ENCODE data around the gene IFIT1B.

IFIT1B gene

DNA sequence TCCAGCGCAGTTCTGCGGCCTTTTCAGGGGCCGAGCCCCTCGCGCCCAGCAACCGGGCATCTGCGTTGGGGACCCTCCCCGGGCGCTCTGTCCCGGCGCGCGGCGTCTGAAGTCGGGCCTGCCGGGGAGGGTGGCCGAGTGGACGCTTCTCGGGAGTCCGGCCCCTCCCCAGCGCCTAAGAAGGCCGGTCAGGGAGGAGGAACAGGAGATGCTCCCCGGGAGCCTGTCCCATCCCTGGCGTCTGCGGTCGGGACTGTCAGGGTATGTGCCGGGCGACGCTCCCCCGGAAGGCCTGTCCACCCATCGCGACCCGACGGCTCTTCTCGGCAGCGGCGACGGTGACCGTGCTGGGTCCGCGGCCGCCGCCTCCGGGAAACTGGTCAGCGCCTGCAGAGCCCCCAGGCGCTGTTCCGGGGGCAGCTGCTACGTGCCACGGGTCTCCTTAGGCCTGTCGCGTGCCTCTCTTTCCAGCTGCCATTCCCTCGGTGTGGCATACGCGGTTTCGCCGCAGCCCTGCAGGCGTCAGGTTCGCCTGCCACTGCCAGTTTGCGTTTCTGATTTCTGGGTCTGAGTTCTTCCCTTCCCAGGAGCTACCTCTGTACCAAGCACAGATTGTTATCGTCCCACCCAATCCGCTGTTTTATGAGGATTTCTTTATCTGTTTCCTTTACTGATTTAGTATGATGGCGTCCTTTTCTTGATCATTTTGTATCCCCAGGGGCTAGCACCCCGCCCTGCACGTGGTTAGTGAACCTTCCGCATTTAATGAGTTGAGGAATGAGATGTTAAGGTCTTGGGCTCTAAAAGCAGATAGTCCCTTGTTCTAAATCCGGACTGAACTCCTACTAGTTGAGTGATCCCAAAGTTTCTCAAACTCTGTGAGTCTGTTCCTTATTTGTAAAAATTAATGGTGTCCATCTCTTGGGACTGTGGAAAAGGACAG, 37.3 kb downstream of the IFIT1B start:
- peak overlapping the region; percentile 81 for H2AFZ ChIP-seq (ENCODE audit: low read depth, low read length)
- peaks cover 3% of the 10 kb centered on the region for H3K4me1 ChIP-seq (ENCODE audit: insufficient read depth, low read length)
- no peaks in the 10 kb centered on the region for H3K27me3 ChIP-seq (ENCODE audit: insufficient read depth, low read length)
- H3K9me3 ChIP-seq (ENCODE audit: low read length) = peaks cover 6% of the 10 kb centered on the region
- peaks cover 12% of the 10 kb centered on the region for H3K36me3 ChIP-seq (ENCODE audit: insufficient read depth, low read length)
- peak overlapping the region; percentile 72 for H3K4me3 ChIP-seq (ENCODE audit: low read length)

- peaks cover 6% of the 10 kb centered on the region for H3K9me3 ChIP-seq (ENCODE audit: low read length)
- H3K36me3 ChIP-seq (ENCODE audit: insufficient read depth, low read length) = peaks cover 12% of the 10 kb centered on the region
Measured at GRCh38 chr10:89416465-89416864, 38.6 kb downstream of the IFIT1B start.

DNA sequence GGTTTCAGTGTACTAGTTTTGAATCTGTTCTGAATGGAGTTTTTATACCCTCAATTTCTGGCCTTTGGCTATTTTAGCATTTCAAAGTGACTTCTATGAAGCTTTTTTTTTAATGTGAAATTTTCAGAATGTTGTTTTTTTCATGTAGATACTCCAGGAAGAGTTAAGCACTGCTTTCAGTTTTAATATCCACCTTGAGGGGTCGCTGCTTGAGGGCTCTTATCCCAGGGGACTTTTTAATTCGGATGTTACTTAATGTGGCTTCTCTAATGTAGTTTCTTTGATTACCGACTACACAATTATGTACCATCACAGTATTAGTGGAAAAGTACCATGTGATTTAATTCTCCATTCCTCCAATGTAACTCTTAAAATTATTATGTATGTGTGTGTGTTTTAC, 41.7 kb downstream of the IFIT1B start:
- H3K9me3 ChIP-seq (ENCODE audit: low read length) = peaks cover 2% of the 10 kb centered on the region
- peaks cover 3% of the 10 kb centered on the region for H3K4me1 ChIP-seq (ENCODE audit: insufficient read depth, low read length)
- H3K36me3 ChIP-seq (ENCODE audit: insufficient read depth, low read length) = peaks cover 12% of the 10 kb centered on the region
- H2AFZ ChIP-seq (ENCODE audit: low read depth, low read length) = no peak overlapping the region
- no peak overlapping the region for H3K4me3 ChIP-seq (ENCODE audit: low read length)
- no peaks in the 10 kb centered on the region for H3K27me3 ChIP-seq (ENCODE audit: insufficient read depth, low read length)

More at GRCh38 chr10:89416465-89416864, 38.6 kb downstream of the IFIT1B start:
- no peaks in the 10 kb centered on the region for H3K27me3 ChIP-seq (ENCODE audit: insufficient read depth, low read length)
- no peak overlapping the region for H3K4me3 ChIP-seq (ENCODE audit: low read length)
- no peak overlapping the region for H2AFZ ChIP-seq (ENCODE audit: low read depth, low read length)
- H3K4me1 ChIP-seq (ENCODE audit: insufficient read depth, low read length) = peaks cover 3% of the 10 kb centered on the region

- H3K27me3 ChIP-seq (ENCODE audit: insufficient read depth, low read length) = no peaks in the 10 kb centered on the region
- H3K4me3 ChIP-seq (ENCODE audit: low read length) = no peak overlapping the region
- H3K9me3 ChIP-seq (ENCODE audit: low read length) = peaks cover 2% of the 10 kb centered on the region
- H2AFZ ChIP-seq (ENCODE audit: low read depth, low read length) = no peak overlapping the region
- H3K4me1 ChIP-seq (ENCODE audit: insufficient read depth, low read length) = peaks cover 3% of the 10 kb centered on the region
- peaks cover 12% of the 10 kb centered on the region for H3K36me3 ChIP-seq (ENCODE audit: insufficient read depth, low read length)
Measured at GRCh38 chr10:89421018-89421476, 43.2 kb downstream of the IFIT1B start.

DNA sequence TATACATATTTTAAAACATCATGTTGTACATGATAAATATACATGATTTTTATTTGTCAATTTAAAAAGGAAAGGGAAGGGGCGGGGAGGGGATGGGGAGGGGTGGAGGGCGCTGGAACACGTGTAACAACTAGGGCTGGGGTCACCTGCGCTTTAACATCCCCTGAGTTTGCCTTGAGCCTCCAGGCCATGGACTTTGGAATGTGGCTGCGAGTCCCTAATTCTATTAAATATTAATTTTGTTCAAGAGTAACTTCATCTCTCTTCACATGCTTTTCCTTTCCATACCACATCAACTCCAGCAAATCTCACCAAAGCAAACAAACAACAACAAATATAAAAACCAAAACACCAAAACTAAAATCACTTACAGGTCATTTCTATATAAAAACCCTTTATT, 47.1 kb downstream of the IFIT1B start:
- Histone ChIP-seq H3K9me3 (ENCODE audit: low read length) (no peaks in the 10 kb centered on the region), H3K36me3 (ENCODE audit: insufficient read depth, low read length) (no peaks in the 10 kb centered on the region), H3K4me1 (ENCODE audit: insufficient read depth, low read length) (no peaks in the 10 kb centered on the region), H2AFZ (ENCODE audit: low read depth, low read length) (no peak overlapping the region), H3K27me3 (ENCODE audit: insufficient read depth, low read length) (no peaks in the 10 kb centered on the region), H3K4me3 (ENCODE audit: low read length) (no peak overlapping the region)

DNA sequence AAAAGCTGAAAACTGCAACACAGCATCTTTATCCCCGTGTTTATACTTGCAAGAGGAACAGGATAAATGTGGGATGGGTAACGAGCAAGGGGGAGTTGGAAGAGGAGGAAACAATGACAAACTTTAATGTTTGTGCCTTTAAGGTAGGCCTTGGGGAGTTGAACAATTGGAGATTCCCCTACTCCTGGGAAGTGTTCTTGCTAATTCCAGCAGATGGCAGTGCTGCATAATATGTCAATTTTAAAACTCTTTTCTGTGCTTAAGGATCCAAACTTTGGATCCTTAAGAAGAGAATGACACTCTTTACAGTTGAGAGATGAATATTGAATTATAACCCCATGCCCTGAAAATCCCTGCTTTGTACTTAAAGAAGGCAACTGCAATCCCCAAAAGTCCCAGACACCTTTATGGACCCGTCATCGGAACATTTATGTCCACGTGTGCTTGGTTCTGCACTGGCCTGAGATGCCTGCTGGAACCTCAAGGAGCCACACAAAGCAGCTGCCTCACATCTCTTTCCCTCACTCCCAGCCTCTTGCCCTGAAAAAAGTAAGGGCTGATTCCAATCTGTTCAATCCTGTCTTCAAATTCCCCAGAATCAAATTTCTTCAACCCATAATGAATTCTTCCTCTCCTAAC, 48.5 kb downstream of the IFIT1B start:
- H3K9me3 ChIP-seq (ENCODE audit: low read length) = no peaks in the 10 kb centered on the region
- no peaks in the 10 kb centered on the region for H3K36me3 ChIP-seq (ENCODE audit: insufficient read depth, low read length)
- H3K4me1 ChIP-seq (ENCODE audit: insufficient read depth, low read length) = no peaks in the 10 kb centered on the region
- no peak overlapping the region for H2AFZ ChIP-seq (ENCODE audit: low read depth, low read length)
- H3K4me3 ChIP-seq (ENCODE audit: low read length) = no peak overlapping the region
- H3K27me3 ChIP-seq (ENCODE audit: insufficient read depth, low read length) = no peaks in the 10 kb centered on the region

DNA sequence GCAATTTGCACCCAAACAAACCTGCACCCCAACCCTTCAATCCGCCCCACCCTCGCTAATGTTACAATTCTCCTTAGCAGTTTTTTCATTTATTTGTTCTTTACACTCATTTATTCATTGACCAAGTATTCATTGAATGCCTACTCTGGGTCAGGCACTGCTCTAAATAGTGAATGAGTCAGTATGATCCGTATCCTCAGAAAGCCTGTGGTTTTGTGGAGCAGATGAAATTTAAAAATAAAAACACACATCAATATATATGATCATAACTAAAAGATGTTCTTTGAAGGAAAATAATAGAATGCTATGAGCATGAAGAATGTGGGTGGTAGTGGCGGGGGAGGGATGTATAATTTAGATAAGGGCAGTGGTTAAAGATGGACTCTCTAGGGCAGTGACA, 49.8 kb downstream of the IFIT1B start:
- no peaks in the 10 kb centered on the region for H3K9me3 ChIP-seq (ENCODE audit: low read length)
- H2AFZ ChIP-seq (ENCODE audit: low read depth, low read length) = no peak overlapping the region
- H3K36me3 ChIP-seq (ENCODE audit: insufficient read depth, low read length) = no peaks in the 10 kb centered on the region
- H3K4me3 ChIP-seq (ENCODE audit: low read length) = no peak overlapping the region
- no peaks in the 10 kb centered on the region for H3K27me3 ChIP-seq (ENCODE audit: insufficient read depth, low read length)
- H3K4me1 ChIP-seq (ENCODE audit: insufficient read depth, low read length) = no peaks in the 10 kb centered on the region

DNA sequence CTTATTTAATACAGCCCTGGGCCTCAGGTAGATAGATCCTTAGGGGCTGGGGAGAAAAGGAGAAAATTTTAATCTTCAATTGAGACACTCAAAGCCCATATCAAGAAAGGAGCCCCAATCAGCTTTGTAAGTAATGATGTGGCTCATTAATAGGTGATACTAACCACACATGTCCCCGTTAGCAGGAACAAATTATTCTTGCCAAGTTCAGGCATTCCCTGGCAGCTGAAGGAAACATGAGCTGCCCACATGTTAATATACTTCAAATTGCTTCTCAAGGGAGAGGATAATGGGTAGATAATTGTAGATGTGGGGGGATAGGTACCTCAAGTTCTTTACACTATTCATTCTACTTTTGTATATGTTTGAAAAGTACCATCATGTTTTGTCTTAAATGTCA, 51.0 kb downstream of the IFIT1B start:
- Histone ChIP-seq H2AFZ (ENCODE audit: low read depth, low read length) (no peak overlapping the region), H3K4me3 (ENCODE audit: low read length) (no peak overlapping the region), H3K9me3 (ENCODE audit: low read length) (no peaks in the 10 kb centered on the region), H3K4me1 (ENCODE audit: insufficient read depth, low read length) (no peaks in the 10 kb centered on the region), H3K27me3 (ENCODE audit: insufficient read depth, low read length) (peaks cover 4% of the 10 kb centered on the region), H3K36me3 (ENCODE audit: insufficient read depth, low read length) (no peaks in the 10 kb centered on the region)

GRCh38 chr10:89431977-89432376, 54.1 kb downstream of the IFIT1B start:
- Histone ChIP-seq H3K27me3 (ENCODE audit: insufficient read depth, low read length) (peaks cover 14% of the 10 kb centered on the region), H3K4me3 (ENCODE audit: low read length) (no peak overlapping the region), H2AFZ (ENCODE audit: low read depth, low read length) (no peak overlapping the region), H3K36me3 (ENCODE audit: insufficient read depth, low read length) (no peaks in the 10 kb centered on the region), H3K4me1 (ENCODE audit: insufficient read depth, low read length) (no peaks in the 10 kb centered on the region), H3K9me3 (ENCODE audit: low read length) (no peaks in the 10 kb centered on the region)
